NK-92 (cell line): ENCODE results near the gene PRM3.

Experiments
- DNase-seq: peaks from one replicate; lab custom pipeline; 2025; ENCODE audit not compliant: unreplicated experiment; lab: John Stamatoyannopoulos, UW

The PRM3 gene

DNA sequence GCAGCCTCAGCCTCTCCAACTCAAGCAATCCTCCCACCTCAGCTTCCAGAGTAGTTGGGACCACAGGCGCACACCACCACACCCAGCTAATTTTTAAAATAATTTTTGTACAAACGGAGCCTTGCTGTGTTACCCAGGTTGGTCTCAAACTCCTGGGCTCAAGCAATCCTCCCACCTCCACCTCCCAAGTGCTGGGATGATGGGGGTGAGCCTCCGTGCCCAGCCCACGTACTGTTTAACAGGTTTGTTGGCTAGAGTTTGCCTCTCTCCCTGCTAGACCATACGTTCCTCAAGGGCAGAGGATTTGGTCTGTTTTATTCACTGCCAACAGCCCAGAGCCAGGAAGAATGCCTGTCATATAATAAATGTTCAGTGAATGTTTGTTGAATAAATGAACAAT is 44.0 kb downstream of the PRM3 start:
- DNase-seq: no peak

DNA sequence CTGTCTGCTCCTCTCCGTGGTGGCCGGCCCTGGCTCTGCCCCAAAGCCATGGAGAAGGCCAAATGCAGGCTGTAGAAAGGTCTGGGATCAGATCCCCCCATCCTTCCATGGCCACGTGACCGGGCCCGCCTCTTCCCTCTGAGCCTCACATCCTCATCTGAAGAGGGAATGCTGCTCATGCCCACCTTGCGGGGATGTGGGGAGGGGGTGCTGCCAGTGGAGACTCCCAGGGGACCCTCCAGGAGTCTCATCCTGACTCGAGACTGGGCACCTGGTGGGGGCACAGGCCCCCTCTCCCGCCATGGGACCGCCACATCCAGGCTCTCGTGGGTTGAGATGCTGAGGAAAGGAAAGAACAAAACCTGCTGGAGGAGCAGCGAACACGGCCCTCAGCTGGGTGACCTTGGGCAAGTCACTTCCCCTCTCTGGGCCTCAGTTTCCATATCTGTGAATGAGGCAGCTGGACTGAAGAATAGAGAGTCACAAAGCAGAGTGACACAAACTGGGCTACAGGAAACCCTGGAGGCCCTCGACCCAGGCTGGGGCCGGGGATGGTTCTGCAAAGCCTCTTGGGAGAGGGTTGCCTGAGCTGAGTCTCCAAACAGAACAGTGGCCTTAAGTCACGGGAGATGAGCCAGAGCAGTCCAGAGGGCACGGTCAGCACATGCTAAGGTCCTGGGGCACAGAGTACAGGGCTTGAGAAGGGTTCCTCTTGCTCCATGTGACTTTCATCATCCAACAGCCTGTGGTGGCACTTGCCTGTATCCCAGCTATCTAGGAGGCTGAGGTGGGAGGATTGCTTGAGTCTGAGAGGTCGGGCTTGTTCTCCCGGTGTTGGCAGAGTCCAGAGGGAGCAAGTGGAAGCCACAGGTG is 47.5 kb downstream of the PRM3 start:
- DNase-seq: no peak

DNA sequence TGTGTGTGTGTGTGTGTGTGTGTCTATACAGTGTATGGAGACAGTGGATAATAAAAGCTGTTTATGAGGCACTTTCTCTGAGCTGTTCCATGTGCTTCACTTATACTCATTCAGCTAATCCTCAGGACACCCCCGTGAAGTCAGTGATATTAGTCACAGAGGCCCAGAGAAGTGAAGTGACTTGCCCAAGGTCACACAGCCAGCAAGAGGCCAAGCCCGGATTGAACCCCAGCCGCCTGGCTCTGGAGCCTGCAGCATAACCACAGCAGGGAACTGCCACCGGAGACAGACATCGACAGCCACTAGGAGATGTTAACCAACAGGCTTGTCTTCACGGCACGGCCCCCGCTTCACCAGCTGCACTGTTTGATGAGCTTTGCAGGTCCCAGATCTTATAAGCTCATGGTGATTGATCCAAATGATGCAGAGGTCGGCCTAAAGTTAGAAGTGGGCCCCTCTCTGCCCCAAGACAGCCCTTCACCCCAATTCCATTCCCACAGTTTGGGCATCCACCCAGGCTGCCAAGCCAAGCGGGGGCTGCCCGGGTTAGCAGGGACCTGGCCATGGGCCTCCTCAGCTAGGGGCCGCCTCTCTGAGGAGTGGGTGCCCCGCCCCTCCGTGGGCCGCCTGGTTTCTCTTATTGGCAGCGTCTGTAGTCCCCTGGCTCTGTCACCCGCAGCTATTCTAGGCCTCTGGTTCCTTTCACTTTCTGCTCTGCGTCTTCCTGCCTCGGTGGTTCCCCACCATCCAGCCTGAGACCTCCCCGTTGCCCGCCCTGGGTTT is 48.3 kb downstream of the PRM3 start:
- DNase-seq: no peak

DNA sequence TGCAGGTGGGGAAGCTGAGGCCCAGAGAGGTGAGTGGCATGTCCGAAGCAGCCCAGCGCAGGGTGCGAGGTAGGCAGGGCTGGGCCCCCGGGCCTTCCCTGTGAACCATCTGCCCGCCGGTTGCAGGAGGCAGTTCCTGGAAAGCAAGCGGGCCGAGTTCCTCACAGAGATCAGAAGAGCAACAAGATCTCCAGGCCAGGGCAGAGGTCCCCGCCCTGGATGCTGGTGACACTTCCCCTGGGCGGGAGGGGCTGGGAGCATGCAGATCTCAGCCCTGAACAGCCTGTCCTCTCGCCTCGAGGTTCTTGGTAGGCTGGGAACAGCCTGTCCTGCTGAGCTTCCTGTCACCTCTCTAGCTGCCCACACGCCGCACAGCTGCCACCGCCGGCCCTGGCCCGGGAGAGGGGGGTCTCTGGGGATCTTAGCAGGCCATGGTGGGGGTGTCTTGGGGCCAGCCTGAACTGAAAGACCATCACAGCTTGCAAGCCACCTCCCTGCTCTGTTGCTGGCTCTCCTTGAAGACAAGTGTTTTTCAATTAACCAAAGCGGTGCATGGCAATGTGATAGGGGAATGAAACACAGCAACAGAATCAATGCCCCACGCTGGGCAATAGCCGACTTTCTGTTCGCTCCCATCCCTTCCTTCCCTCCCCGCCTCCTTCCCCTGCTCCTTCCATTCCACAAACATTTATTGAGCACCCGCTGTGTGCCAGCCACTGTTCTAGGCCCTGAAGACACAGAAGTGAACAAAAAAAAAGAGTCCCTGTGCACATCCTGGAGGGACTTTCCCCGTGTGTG is 49.1 kb downstream of the PRM3 start:
- no peak for DNase-seq
